Measurements from ENCODE around the gene RAB8A.

DNA sequence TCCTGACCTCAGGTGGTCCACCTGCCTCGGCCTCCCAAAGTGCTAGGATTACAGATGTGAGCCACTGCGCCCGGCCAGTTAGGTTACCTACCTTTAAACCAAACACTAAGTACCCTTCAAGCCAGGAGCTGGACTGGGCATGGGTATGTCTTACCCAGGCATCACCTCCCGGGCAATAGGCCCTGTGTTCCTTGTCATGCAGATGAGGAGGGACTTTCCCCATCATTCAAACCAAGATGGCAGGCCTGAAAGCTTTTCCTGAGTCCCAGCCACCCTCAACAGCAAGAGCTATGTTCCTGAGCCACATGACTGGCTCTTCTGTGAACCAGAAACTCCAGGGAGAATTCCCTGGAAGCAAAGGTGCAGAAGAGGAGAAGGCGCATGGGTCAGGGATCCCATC lies 9.5 kb downstream of the RAB8A start:
- TF ChIP-seq, protein P1, sequence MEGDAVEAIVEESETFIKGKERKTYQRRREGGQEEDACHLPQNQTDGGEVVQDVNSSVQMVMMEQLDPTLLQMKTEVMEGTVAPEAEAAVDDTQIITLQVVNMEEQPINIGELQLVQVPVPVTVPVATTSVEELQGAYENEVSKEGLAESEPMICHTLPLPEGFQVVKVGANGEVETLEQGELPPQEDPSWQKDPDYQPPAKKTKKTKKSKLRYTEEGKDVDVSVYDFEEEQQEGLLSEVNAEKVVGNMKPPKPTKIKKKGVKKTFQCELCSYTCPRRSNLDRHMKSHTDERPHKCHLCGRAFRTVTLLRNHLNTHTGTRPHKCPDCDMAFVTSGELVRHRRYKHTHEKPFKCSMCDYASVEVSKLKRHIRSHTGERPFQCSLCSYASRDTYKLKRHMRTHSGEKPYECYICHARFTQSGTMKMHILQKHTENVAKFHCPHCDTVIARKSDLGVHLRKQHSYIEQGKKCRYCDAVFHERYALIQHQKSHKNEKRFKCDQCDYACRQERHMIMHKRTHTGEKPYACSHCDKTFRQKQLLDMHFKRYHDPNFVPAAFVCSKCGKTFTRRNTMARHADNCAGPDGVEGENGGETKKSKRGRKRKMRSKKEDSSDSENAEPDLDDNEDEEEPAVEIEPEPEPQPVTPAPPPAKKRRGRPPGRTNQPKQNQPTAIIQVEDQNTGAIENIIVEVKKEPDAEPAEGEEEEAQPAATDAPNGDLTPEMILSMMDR (IDR thresholded peaks at IDR 0.05; ENCODE audit: low read depth, low read length): no peak
- TF ChIP-seq EZH2phosphoT487 (IDR thresholded peaks at IDR 0.05; ENCODE audit: low read depth): no peak
